OCI-LY7 (cell line): Measurements from ENCODE around the gene AGPAT3. TPM values are rescaled to one million over a fixed set of nuclear protein-coding genes. Genes with fewer than 3 reads are reported as not detected.

ENCODE experiments used
- BruUV-seq: library from RNA; stranded (reverse); fragments of 400-500 nt; replicated peaks from 2 replicates; lab custom pipeline; 2021; lab: Mats Ljungman, UMichigan
- CTCF ChIA-PET: fragments of 300-600 bp; sonication (Branson Sonifier 250); formaldehyde crosslinking; loops from one replicate; lab custom pipeline; 2022; ENCODE audit warnings: antibody characterized with exemption; ENCODE audit not compliant: unreplicated experiment; lab: Charles Lee
- POLR2A ChIA-PET: fragments of 300-600 bp; sonication (Branson Sonifier 250); formaldehyde crosslinking; loops from one replicate; lab custom pipeline; 2022; ENCODE audit warnings: antibody characterized with exemption; lab: Charles Lee
- DNase-seq: peaks from one replicate; pipeline ENCODE4 v3.0.0-alpha.2; 2015; ENCODE audit warnings: low spot score
- H2AFZ ChIP-seq: fragments of 200-600 bp; sonication (generic), shearing (Covaris generic); 2 replicates; pipeline ENCODE4 v1.6.1; 2014; ENCODE audit warnings: mild to moderate bottlenecking, antibody characterized with exemption, low read length, moderate library complexity
- H3K27ac ChIP-seq: fragments of 200-600 bp; sonication (generic); 2 replicates; pipeline ENCODE4 v1.5.1; 2014; ENCODE audit warnings: mixed run types, low read depth, mild to moderate bottlenecking, moderate library complexity, low read length, inconsistent platforms; ENCODE audit not compliant: poor library complexity, severe bottlenecking
- H3K36me3 ChIP-seq: fragments of 200-600 bp; sonication (generic); 2 replicates; pipeline ENCODE4 v1.6.1; 2014; ENCODE audit warnings: mild to moderate bottlenecking, antibody characterized with exemption, low read length, moderate library complexity, mixed read lengths; ENCODE audit not compliant: insufficient read depth
- H3K4me1 ChIP-seq: fragments of 200-600 bp; sonication (generic); 2 replicates; pipeline ENCODE4 v1.5.1; 2014; ENCODE audit warnings: mild to moderate bottlenecking, low read length; ENCODE audit not compliant: insufficient read depth, poor library complexity, severe bottlenecking
- H3K4me2 ChIP-seq: fragments of 200-600 bp; sonication (generic); 2 replicates; pipeline ENCODE4 v1.6.1; 2014; ENCODE audit warnings: mild to moderate bottlenecking, low read length
- H3K4me3 ChIP-seq: fragments of 200-600 bp; sonication (generic); 2 replicates; pipeline ENCODE4 v1.5.1; 2014; ENCODE audit warnings: mild to moderate bottlenecking, low read depth, low read length; ENCODE audit not compliant: poor library complexity, severe bottlenecking
- H3K79me2 ChIP-seq: fragments of 200-600 bp; sonication (generic); 2 replicates; pipeline ENCODE4 v1.6.1; 2016; ENCODE audit warnings: low read depth, mild to moderate bottlenecking, low read length, moderate library complexity, mixed read lengths; ENCODE audit not compliant: insufficient read depth
- H3K9me2 ChIP-seq: fragments of 200-600 bp; sonication (generic); 2 replicates; pipeline ENCODE4 v1.6.1; 2016; ENCODE audit warnings: mild to moderate bottlenecking, low read length, mixed read lengths; ENCODE audit not compliant: insufficient read depth
- H3K9me3 ChIP-seq: fragments of 200-600 bp; sonication (generic); 2 replicates; pipeline ENCODE4 v1.6.1; 2014; ENCODE audit warnings: mild to moderate bottlenecking, mixed run types, low read length, mixed read lengths
- H4K20me1 ChIP-seq: fragments of 200-600 bp; sonication (generic); 2 replicates; pipeline ENCODE4 v1.6.1; 2014; ENCODE audit warnings: mild to moderate bottlenecking, antibody characterized with exemption, low read length, moderate library complexity, mixed read lengths; ENCODE audit not compliant: insufficient read depth
- CTCF ChIP-seq: fragments of 200-600 bp; sonication (generic); conservative IDR thresholded peaks from 2 replicates; pipeline ENCODE4 v1.5.1; 2014; ENCODE audit warnings: mild to moderate bottlenecking, antibody characterized with exemption, low read length, moderate library complexity, mixed read lengths
- EZH2phosphoT487 ChIP-seq: fragments of 200-600 bp; sonication (generic); IDR thresholded peaks from 2 replicates; pipeline ENCODE4 v1.6.1; 2018; ENCODE audit warnings: low read depth, borderline replicate concordance, mild to moderate bottlenecking, mixed run types, antibody characterized with exemption, low read length, moderate library complexity, mixed read lengths
- intact Hi-C: fragments of 100-400 bp; cut with micrococcal nuclease; formaldehyde crosslinking; loops from one replicate; pipeline ENCODE4 v1.10.0; 2022; ENCODE audit not compliant: unreplicated experiment
- total RNA-seq, 2 experiments: library from RNA; depleted of rRNA in 1 of 2; stranded (reverse); fragments of >200 nt in 1 of 2; shearing (Covaris generic) in 1 of 2; gene quantifications; 2 replicates each; pipeline ENCODE4 v1.2.3, GENCODE V29; 2014 to 2022

Gene AGPAT3
- total RNA-seq, 2 experiments from 2014 or later, result 9.2 to 33.4 TPM

- Histone ChIP-seq H3K9me3 (no peaks in the 10 kb centered on the region), H3K36me3 (no peaks in the 10 kb centered on the region), H3K4me1 (no peaks in the 10 kb centered on the region), H3K4me3 (no peak overlapping the region), H3K9me2 (no peaks in the 10 kb centered on the region), H3K27ac (no peak overlapping the region), H4K20me1 (no peaks in the 10 kb centered on the region), H3K4me2 (no peak overlapping the region), H3K79me2 (no peaks in the 10 kb centered on the region), H2AFZ (no peak overlapping the region)
- ChIA-PET POLR2A (no interaction called here), CTCF (interaction anchor here (1.0 kb wide), 1 partner anchor 17 kb away, joined by 3 read pairs; no protein-coding TSS in a partner anchor)
- intact Hi-C loops, result no loop called here
- TF ChIP-seq CTCF, result no peak
- no TSS peak for BruUV-seq
- DNase-seq, result no peak
Observed at GRCh38 chr21:43835861-43836260, 29.2 kb upstream of the AGPAT3 start.

GRCh38 chr21:43836616-43837015, 28.4 kb upstream of the AGPAT3 start:
- no peaks in the 10 kb centered on the region for H3K9me3 ChIP-seq
- H3K4me3 ChIP-seq, result no peak overlapping the region
- CTCF ChIA-PET, result interaction anchor here (1.0 kb wide), 1 partner anchor 18 kb away, joined by 3 read pairs; no protein-coding TSS in a partner anchor
- H3K4me1 ChIP-seq, result no peaks in the 10 kb centered on the region
- no TSS peak for BruUV-seq
- H3K4me2 ChIP-seq, result no peak overlapping the region
- intact Hi-C loops, result no loop called here
- TF ChIP-seq CTCF (no peak), EZH2phosphoT487 (no peak)
- H2AFZ ChIP-seq, result no peak overlapping the region
- no peaks in the 10 kb centered on the region for H3K36me3 ChIP-seq
- no peak for DNase-seq
- H3K27ac ChIP-seq, result no peak overlapping the region
- POLR2A ChIA-PET, result interaction anchor here (0.6 kb wide), 1 partner anchor 18 kb away, joined by 3 read pairs; no protein-coding TSS in a partner anchor
- H3K79me2 ChIP-seq, result no peaks in the 10 kb centered on the region
- no peaks in the 10 kb centered on the region for H4K20me1 ChIP-seq
- H3K9me2 ChIP-seq, result no peaks in the 10 kb centered on the region

GRCh38 chr21:43840259-43840658, 24.8 kb upstream of the AGPAT3 start:
- CTCF ChIA-PET, result no interaction called here
- H3K9me3 ChIP-seq, result no peaks in the 10 kb centered on the region
- no peaks in the 10 kb centered on the region for H3K9me2 ChIP-seq
- H3K4me3 ChIP-seq, result no peak overlapping the region
- no peak for TF ChIP-seq EZH2phosphoT487
- TF ChIP-seq CTCF, result no peak
- H3K36me3 ChIP-seq, result no peaks in the 10 kb centered on the region
- POLR2A ChIA-PET, result no interaction called here
- no peak overlapping the region for H3K4me2 ChIP-seq
- no TSS peak for BruUV-seq
- no peak overlapping the region for H2AFZ ChIP-seq
- intact Hi-C loops, result no loop called here
- H3K27ac ChIP-seq, result no peak overlapping the region
- no peak for DNase-seq
- peaks cover 5% of the 10 kb centered on the region for H3K4me1 ChIP-seq
- H4K20me1 ChIP-seq, result no peaks in the 10 kb centered on the region
- no peaks in the 10 kb centered on the region for H3K79me2 ChIP-seq
